Loucy (cell line): ENCODE data around the gene DUSP22.

Source experiments
- H2AFZ ChIP-seq: fragments of 200-600 bp; sonication (generic); 2 replicates; pipeline ENCODE4 v1.6.0; 2016; ENCODE audit warnings: antibody characterized with exemption, mild to moderate bottlenecking, low read length, moderate library complexity
- H3F3A ChIP-seq: fragments of 200-600 bp; 2 replicates; pipeline ENCODE4 v1.6.0; 2016; ENCODE audit warnings: antibody characterized with exemption, low read depth, mild to moderate bottlenecking
- H3K27me3 ChIP-seq: fragments of 200-600 bp; sonication (generic); 2 replicates; pipeline ENCODE4 v1.6.1; 2014; ENCODE audit warnings: low read length, mild to moderate bottlenecking; ENCODE audit not compliant: insufficient read depth, poor library complexity, severe bottlenecking
- H3K36me3 ChIP-seq: fragments of 200-600 bp; sonication (generic); 2 replicates; pipeline ENCODE4 v1.6.1; 2016; ENCODE audit warnings: low read length; ENCODE audit not compliant: insufficient read depth
- H3K4me1 ChIP-seq: fragments of 200-600 bp; sonication (generic); 2 replicates; pipeline ENCODE4 v1.5.1; 2014; ENCODE audit warnings: low read length, mild to moderate bottlenecking; ENCODE audit not compliant: insufficient read depth, poor library complexity, severe bottlenecking
- H3K4me2 ChIP-seq: fragments of 200-600 bp; sonication (generic); 2 replicates; pipeline ENCODE4 v1.6.0; 2014; ENCODE audit warnings: antibody characterized with exemption, low read length, low read depth, mild to moderate bottlenecking; ENCODE audit not compliant: poor library complexity, severe bottlenecking
- H3K4me3 ChIP-seq: fragments of 200-600 bp; sonication (generic); 2 replicates; pipeline ENCODE4 v1.5.1; 2014; ENCODE audit warnings: low read length, mild to moderate bottlenecking, mixed read lengths; ENCODE audit not compliant: poor library complexity, severe bottlenecking
- H3K79me2 ChIP-seq: fragments of 200-600 bp; sonication (generic); 2 replicates; pipeline ENCODE4 v1.6.1; 2014; ENCODE audit warnings: low read length; ENCODE audit not compliant: insufficient read depth
- H3K9ac ChIP-seq: fragments of 200-600 bp; sonication (generic); 2 replicates; pipeline ENCODE4 v1.6.0; 2014; ENCODE audit warnings: mild to moderate bottlenecking, low read depth, low read length, moderate library complexity; ENCODE audit not compliant: poor library complexity, severe bottlenecking
- H3K9me2 ChIP-seq: fragments of 200-600 bp; sonication (generic); replicated peaks from 2 replicates; pipeline ENCODE4 v1.6.1; 2016; ENCODE audit warnings: low read depth, low read length, mixed read lengths
- H3K9me3 ChIP-seq: fragments of 200-600 bp; sonication (generic); 2 replicates; pipeline ENCODE4 v1.6.1; 2014; ENCODE audit warnings: mild to moderate bottlenecking, antibody characterized with exemption, low read length, low read depth; ENCODE audit not compliant: insufficient read depth
- H4K20me1 ChIP-seq: fragments of 200-600 bp; sonication (generic); 2 replicates; pipeline ENCODE4 v1.6.0; 2014; ENCODE audit warnings: antibody characterized with exemption, low read length, mild to moderate bottlenecking; ENCODE audit not compliant: insufficient read depth, poor library complexity, severe bottlenecking
- CTCF ChIP-seq: fragments of 200-600 bp; sonication (generic); conservative IDR thresholded peaks from 2 replicates; pipeline ENCODE4 v1.5.1; 2014; ENCODE audit warnings: mild to moderate bottlenecking, antibody characterized with exemption, low read length
- EZH2phosphoT487 ChIP-seq: fragments of 200-600 bp; IDR thresholded peaks from 2 replicates; pipeline ENCODE4 v1.6.1; 2018; ENCODE audit warnings: antibody characterized with exemption, mild to moderate bottlenecking, moderate library complexity, borderline replicate concordance

The DUSP22 gene

GRCh38 chr6:268394-268935 lies 23.8 kb upstream of the DUSP22 start:
- TF ChIP-seq CTCF = no peak
- Histone ChIP-seq H3K27me3 (no peaks in the 10 kb centered on the region), H4K20me1 (no peaks in the 10 kb centered on the region), H2AFZ (no peak overlapping the region), H3K4me2 (no peak overlapping the region), H3K79me2 (no peaks in the 10 kb centered on the region), H3K4me3 (no peak overlapping the region), H3K9me2 (no peaks in the 10 kb centered on the region), H3K4me1 (peaks cover 21% of the 10 kb centered on the region), H3F3A (peaks cover 11% of the 10 kb centered on the region; the same call in 1 of the 2 replicates), H3K9ac (no peak overlapping the region), H3K9me3 (no peaks in the 10 kb centered on the region), H3K36me3 (no peaks in the 10 kb centered on the region)

- Histone ChIP-seq H3F3A (peaks cover 11% of the 10 kb centered on the region; the same call in 1 of the 2 replicates), H3K4me2 (no peak overlapping the region), H2AFZ (no peak overlapping the region), H3K4me1 (peaks cover 21% of the 10 kb centered on the region), H3K9me2 (no peaks in the 10 kb centered on the region), H3K27me3 (no peaks in the 10 kb centered on the region), H3K79me2 (no peaks in the 10 kb centered on the region), H3K4me3 (no peak overlapping the region), H3K36me3 (no peaks in the 10 kb centered on the region), H4K20me1 (no peaks in the 10 kb centered on the region), H3K9me3 (no peaks in the 10 kb centered on the region), H3K9ac (no peak overlapping the region)
- TF ChIP-seq CTCF (no peak), EZH2phosphoT487 (no peak)
Observed at GRCh38 chr6:273551-274058, 18.7 kb upstream of the DUSP22 start.

- Histone ChIP-seq H3F3A (no peaks in the 10 kb centered on the region), H4K20me1 (no peaks in the 10 kb centered on the region), H3K4me1 (peaks cover 1% of the 10 kb centered on the region), H3K9ac (no peak overlapping the region), H3K4me3 (no peak overlapping the region), H3K4me2 (no peak overlapping the region), H3K36me3 (no peaks in the 10 kb centered on the region), H3K27me3 (no peaks in the 10 kb centered on the region), H2AFZ (no peak overlapping the region), H3K9me3 (no peaks in the 10 kb centered on the region), H3K9me2 (no peaks in the 10 kb centered on the region), H3K79me2 (no peaks in the 10 kb centered on the region)
- TF ChIP-seq CTCF (no peak), EZH2phosphoT487 (no peak)
Observed at GRCh38 chr6:277746-278145, 14.5 kb upstream of the DUSP22 start.
